HG03108 (cell line): ENCODE data around the gene RAC3.

Source experiments
- ATAC-seq: cut with Tn5 transposase; IDR thresholded peaks from one replicate; pipeline ENCODE4 v1.9.1; 2021; ENCODE audit warnings: moderate library complexity; ENCODE audit not compliant: unreplicated experiment

The RAC3 gene

GRCh38 chr17:82031303-82031884, at the start of gene RAC3:
Gene RAC3, plus strand, starts transcription at chr17:82031678. Its CDS starts 84 bp downstream, at chr17:82031762.
- no peak for ATAC-seq

DNA sequence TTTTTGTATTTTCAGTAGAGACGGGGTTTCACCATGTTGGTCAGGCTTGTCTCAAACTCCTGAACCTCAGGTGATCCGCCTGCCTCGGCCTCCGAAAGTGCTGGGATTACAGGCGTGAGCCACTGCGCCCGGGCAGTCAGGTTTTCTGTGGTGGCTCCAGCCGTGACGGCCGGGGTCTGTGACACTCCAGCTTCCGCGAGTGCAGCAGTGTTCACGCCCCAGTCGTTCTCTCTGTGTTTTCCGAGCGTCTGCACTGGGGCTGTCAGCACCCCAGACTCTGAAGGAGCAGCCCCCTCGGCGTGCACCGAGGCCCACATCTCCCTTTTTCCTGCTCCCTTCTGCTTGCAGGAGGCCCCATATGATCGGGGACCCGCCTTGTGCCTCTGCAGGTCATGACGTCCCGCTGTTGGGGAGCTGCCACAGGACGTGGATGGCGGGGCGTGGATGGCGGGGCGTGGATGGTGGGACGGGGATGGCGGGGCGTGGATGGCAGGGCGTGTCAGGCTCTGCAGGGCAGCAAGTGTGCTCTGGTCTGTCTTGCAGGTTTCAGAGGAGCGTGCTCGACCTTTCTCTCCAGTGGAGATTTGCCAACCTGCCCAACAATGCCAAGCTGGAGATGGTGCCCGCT, 48.4 kb upstream of the RAC3 start:
- ATAC-seq: no peak

- no peak for ATAC-seq
Measured at GRCh38 chr17:81983639-81984373, 47.7 kb upstream of the RAC3 start.

- ATAC-seq: no peak
Measured at GRCh38 chr17:81984773-81985410, 46.6 kb upstream of the RAC3 start.

DNA sequence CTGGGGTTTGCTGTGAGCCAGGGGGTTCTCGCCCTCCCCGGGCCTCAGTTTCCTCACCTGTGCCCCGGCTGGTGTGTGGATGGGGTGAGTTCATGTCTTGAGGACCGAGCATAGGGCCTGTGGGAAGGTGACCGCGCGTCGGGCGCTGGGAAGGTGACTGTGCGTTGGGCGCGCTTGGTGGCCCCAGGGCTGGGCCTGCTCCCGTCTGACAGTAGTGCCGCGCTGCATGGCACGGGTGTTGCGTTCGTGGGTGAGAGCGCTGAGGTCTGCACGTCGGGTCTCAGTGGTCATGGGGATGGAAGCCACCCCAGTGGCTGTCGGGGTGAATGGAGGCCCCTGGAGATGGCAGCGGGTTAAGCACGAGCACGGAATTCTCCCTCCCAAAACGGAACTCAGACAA, 44.9 kb upstream of the RAC3 start:
- ATAC-seq: no peak

DNA sequence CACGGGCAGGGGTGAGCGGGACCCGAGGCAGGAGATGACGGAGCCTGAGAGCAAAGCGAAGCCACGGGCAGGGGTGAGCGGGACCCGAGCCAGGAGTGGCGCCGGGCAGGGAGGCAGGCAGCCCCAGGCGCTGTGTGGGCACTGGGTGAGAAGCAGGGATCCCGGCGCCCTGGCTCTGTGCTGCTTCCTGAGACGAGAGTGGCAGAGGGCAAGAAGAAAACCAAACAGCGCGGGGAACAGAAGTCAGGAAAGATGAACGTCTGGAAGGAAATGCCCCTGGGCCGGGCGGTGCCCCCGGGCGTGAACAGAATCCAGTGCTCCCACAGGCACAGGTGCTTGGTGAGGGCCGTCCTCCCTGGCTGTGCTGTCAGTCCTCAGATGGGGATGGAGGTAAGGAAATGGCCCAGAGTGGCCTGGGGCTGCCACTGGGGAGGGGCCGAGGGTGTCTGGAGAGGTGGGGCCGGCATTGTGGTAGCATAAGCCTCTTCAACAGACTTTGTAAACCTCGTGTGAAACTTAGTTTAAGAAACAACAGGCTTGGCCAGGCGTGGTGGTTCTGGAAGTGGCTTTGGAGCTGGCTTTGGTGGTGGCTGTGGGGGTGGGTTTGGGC, 44.2 kb upstream of the RAC3 start:
- ATAC-seq: no peak

DNA sequence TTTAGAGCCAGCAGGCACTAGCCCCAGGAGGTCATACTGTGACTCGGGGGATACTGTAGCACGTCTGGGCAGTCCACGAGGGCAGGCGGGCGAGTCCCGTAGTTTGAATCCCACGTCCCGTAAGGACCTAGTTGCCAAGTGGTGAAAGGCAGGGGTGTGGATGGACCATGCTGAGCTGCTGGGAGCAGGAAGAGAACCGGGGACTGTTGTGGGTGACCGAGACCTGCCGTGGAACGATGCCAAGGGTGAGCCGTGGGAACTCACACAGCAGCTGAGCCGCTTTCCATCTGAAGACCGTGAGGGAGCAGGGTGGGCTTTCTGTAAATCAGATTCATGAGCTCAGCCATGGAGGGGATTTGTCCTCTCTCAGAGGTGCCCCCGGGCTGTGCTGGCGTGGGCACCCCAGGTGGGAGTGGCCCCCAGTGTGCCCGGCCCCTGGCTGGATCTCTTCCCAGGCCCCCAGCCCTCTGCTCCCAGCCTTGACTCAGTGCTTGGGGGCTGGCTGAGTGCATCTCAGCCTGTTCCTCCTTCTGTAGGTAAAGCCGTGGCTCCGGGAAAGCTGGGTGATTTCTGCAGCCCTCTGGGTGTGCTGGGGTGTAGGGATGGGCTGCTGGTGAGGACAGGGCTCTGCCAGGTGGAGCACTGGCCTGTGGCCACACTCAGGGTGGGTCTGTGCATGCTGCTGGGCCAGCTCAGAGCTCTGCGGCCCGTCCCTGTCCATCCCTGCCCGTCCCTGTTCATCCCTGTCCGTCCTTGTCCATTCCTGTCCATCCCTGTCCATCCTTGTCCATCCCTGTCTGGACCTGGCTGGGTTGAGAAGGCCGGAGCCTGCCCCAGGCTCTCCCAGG, 40.4 kb upstream of the RAC3 start:
- no peak for ATAC-seq

DNA sequence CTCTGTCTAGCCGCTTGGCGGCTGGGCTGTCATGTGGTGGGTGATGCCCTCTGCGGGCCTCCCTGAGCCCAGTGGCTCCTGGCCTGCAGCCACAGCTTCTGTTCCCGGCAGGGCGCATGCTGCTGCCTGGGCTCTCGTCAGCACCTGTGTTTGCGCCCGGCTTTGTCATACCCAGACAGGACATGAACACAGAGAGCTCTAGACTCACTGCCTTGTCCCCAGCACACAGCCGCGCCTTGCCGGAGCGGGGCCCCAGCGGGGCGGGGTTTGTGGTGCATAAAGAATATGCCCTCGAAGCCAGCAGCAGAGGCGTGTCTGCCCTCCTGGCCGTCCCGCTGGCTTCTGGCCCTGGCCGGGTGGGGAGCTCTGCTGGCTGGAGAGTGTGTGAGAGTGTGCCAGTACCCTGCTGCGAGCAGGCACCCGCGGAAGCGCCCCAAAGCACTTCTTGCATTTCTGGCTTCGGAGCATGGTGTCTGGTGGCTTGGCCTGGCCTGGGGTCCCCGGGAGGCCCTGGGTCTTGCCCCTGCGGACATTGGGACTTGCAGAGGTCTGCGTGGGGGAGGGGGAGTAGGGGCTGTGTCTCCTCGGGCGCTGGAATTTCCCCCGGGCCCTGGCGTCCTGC, 39.7 kb upstream of the RAC3 start:
- ATAC-seq: no peak

DNA sequence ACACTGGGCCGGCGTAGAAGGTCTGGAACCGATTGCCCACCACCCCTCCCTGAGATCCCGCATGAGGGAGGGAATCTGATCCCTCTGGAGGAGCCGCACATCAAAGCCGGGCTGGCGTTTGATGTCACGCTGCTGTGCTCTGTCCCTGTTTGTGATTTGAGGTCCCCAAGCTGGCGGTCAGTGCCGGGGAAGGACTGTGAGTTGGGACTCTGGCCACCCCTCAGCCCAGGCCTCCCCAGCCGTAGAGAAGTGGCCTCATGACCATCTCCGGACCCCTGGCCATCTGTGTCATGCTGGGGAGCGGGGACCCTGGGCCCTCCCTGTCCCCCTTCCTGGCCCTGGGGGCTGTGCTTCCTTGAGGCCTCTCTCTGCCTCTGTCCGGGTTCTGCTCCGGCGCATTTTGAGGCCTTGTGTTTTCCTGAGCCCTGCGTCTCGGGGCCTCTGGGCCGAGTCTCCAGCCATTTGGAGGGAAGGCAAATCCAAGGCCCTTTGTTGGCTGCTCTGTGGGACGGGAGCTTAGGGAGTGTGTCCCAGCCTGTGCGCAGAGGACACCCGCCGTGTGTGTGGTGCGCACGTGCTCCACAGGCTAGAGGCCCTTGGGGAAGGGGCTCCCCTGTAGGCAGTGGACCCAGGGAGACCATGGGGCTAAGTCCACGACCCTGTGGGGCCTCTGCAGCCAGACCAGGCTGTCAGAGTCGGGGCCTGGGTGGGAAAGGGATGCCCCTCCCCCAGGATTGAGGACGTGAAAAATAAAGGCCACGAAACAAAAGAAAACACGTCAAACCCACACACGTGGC, 39.0 kb upstream of the RAC3 start:
- ATAC-seq: no peak

DNA sequence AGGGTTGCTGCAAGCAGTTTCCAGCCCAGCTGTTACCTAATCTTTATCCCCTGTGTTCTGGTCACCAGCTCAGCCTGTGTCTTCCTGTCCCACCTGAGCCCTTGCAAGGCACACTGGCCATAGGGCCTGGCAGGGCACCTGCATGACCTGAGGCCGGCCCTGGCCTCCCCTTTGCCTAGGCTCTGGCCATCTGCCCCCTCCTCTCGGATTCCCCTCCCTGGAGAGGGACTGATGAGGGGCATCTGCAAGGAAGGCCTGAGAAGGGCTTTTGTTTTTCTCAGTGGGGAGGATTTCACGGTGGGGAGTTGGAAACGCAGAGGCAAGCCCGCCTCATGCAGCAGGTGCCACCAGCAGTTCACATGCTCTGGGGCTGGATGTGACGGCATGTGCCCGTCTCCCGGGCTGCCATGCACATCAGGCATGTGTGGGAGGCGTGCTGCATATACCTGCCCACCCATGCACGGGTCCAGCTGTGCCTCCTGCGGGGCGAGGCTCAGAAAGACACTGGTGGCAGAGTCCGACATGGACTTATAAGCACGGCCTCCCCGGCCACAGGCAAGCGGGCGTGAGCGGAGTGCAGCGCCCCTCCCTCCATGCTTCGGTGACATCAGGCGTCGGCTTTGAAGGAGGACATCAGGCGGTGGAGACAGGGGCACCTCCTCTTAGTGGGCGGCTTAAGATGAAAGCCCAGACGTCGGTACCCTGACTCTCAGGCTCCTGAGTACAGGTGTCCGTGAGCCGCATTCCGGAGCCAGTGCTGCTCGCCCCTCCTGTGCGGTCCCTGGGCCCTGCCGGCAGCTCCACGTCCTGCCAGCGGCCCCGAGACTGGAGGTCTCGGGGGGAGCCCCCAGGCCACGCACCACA, 37.5 kb upstream of the RAC3 start:
- ATAC-seq: no peak

DNA sequence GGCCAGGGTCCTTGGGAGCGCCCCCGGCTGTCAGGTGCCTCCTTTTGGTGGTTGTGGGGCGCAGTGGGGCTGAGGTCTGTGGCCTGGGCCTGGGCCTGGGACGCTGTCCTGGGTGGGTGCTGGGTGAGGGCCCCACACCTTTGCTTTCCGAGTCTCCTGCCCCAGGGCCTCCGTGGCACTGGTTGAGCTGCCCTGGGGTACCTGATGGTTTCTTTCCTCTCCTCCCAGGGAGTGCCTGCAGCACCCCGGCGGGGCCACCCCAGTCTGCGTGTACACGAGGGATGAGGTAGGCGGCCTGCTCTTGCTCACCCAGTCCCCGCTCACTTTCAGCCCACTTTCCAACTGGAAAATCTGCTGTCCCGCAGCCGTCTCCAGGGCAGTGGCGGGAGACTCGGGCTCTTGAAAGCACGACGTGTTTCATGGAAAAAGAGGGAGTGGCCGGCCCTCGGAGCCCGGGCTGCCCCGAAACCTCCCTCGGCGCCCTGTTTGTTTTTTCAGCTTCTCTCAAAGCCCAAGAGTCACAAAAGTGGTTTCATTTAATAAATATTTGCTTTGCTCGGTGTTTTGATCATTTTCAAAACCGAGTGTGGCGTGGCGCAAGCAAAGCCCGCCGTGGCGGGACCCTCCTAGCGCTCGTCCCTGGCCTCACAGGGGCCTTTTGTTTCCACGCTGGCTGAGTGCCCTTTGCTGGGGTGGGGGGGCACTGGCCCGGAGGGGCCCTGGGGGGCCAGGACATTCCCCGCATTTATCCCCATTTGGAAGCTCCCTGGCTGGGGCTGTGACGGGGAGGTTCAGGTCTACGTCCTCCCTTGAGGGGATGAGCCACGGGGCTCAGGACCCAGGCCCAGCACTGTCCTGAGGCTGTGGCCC, 36.6 kb upstream of the RAC3 start:
- ATAC-seq: no peak

- ATAC-seq: no peak
Measured at GRCh38 chr17:81995463-81996231, 35.8 kb upstream of the RAC3 start.

DNA sequence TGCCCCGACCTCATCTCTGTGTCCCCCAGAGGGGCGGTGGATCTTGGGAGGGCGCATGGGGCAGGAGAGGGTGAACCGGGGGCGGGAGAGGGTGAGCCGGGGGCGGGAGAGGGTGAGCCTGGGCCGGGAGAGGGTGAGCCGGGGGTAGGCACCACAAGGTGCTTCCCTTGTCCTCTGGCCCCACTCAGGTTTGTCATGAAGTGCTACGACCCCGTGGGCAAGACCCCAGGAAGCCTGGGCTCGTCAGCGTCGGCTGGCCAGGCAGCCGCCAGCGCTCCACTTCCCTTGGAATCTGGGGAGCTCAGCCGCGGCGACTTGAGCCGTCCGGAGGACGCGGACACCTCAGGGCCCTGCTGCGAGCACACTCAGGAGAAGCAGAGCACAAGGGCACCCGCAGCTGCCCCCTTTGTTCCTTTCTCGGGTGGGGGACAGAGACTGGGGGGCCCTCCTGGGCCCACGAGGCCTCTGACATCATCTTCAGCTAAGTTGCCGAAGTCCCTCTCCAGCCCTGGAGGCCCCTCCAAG, 35.2 kb upstream of the RAC3 start:
- no peak for ATAC-seq

GRCh38 chr17:81996757-81997441, 34.6 kb upstream of the RAC3 start:
- no peak for ATAC-seq

GRCh38 chr17:81998212-81998611, 33.3 kb upstream of the RAC3 start:
- no peak for ATAC-seq
